OCI-LY7 (cell line): Measurements from ENCODE around the gene VDR.

Experiments used
- CTCF ChIP-seq: fragments of 200-600 bp; sonication (generic); conservative IDR thresholded peaks from 2 replicates; pipeline ENCODE4 v1.5.1; 2014; ENCODE audit warnings: mild to moderate bottlenecking, antibody characterized with exemption, low read length, moderate library complexity, mixed read lengths
- EZH2phosphoT487 ChIP-seq: fragments of 200-600 bp; sonication (generic); IDR thresholded peaks from 2 replicates; pipeline ENCODE4 v1.6.1; 2018; ENCODE audit warnings: low read depth, borderline replicate concordance, mild to moderate bottlenecking, mixed run types, antibody characterized with exemption, low read length, moderate library complexity, mixed read lengths

- TF ChIP-seq CTCF (no peak), EZH2phosphoT487 (no peak)
Observed at GRCh38 chr12:47888153-47888819, 16.5 kb downstream of the VDR start.
